Heart left ventricle (tissue), 16 donors: ENCODE measurements around the gene COL23A1. TPM values are rescaled to one million over a fixed set of nuclear protein-coding genes. Genes with fewer than 3 reads are reported as not detected.

Experiments used
- ATAC-seq, 4 donors: fragments of 200-7000 bp; cut with Tn5 transposase; one replicate each; pipeline ENCODE4 v1.9.1; 2020 to 2022; ENCODE audit warnings: moderate library complexity in 4 of 4, mild to moderate bottlenecking in 3 of 4, moderate number of reproducible peaks in 1 of 4
- DNase-seq, 5 donors: peaks; one replicate each; pipeline ENCODE4 v3.0.0-alpha.2; 2020
- H3K27ac ChIP-seq, 12 donors: fragments of 200-600 bp; sonication (generic) in 4 of 12; one replicate each; pipeline versions ENCODE4 v1.5.0 to v1.8.0; 2016 to 2022; ENCODE audit warnings: mild to moderate bottlenecking in 2 of 12
- H3K27me3 ChIP-seq, 9 donors: fragments of 200-600 bp; sonication (generic) in 2 of 9; one replicate each; pipeline versions ENCODE4 v1.5.1 to v1.8.0; 2016 to 2022; ENCODE audit warnings: mild to moderate bottlenecking in 3 of 9
- H3K36me3 ChIP-seq, 9 donors: fragments of 200-600 bp; sonication (generic) in 2 of 9; one replicate each; pipeline versions ENCODE4 v1.5.0 to v1.8.0; 2018 to 2022; ENCODE audit warnings: mild to moderate bottlenecking in 2 of 9
- H3K4me1 ChIP-seq, 12 donors: fragments of 200-600 bp; sonication (generic) in 4 of 12; one replicate each; pipeline versions ENCODE4 v1.5.0 to v1.8.0; 2016 to 2022; ENCODE audit warnings: mild to moderate bottlenecking in 3 of 12
- H3K4me3 ChIP-seq, 12 donors: fragments of 200-600 bp; sonication (generic) in 4 of 12; one replicate each; pipeline versions ENCODE4 v1.5.0 to v1.8.0; 2017 to 2022; ENCODE audit warnings: mild to moderate bottlenecking in 9 of 12, moderate library complexity in 4 of 12
- H3K9me3 ChIP-seq, 12 donors: fragments of 200-600 bp; sonication (generic) in 4 of 12; one replicate each; pipeline versions ENCODE4 v1.5.0 to v1.8.0; 2016 to 2022; ENCODE audit warnings: mild to moderate bottlenecking in 1 of 12
- POLR2A ChIP-seq, 2 donors: fragments of 450-650 bp; IDR thresholded peaks; one replicate each; pipeline ENCODE4 v1.6.1; 2017; ENCODE audit warnings: antibody characterized with exemption in 2 of 2, mild to moderate bottlenecking in 2 of 2, moderate library complexity in 2 of 2
- WGBS, 4 donors: extraction: QIAGEN DNeasy Blood & Tissue Kit in 2 of 4; methylation state at CpG; one replicate each; pipeline versions ENCODE4 v1.1.5 to v1.1.7; 2013 to 2018; 5-methylcytosine and 5-hydroxymethylcytosine counted together
- intact Hi-C, 10 donors: fragments of 100-400 bp; cut with DNase I; formaldehyde crosslinking; loops; one replicate each; pipeline versions ENCODE4 v1.11.1 to v1.14.2; 2022
- polyA plus RNA-seq, 2 donors: library from polyadenylated mRNA; stranded (reverse); fragments of 200-250 nt; gene quantifications; one replicate each; pipeline ENCODE4 v1.2.3, GENCODE V29; 2013
- total RNA-seq, 9 donors: library from RNA; depleted of rRNA in 2 of 9; stranded (reverse); fragments of >200 nt in 2 of 9; fragmentation: NEBNext Ultra II Directional in 3 of 9; extraction: Animal tissue kit (Norgen Biotek cat#: 25700) in 3 of 9; gene quantifications; one replicate each; pipeline versions ENCODE4 v1.1.0 to v1.2.4, GENCODE V29; 2016 to 2023
- TF ChIP-seq, protein P1 (sequence below), 12 donors: fragments of 200-600 bp; sonication (generic) in 4 of 12; IDR thresholded peaks; one replicate each; pipeline versions ENCODE4 v1.5.0 to v1.8.0; 2018 to 2022; ENCODE audit warnings: antibody characterized with exemption in 12 of 12, mild to moderate bottlenecking in 5 of 12
- donor health status: ischemic (EF 13 %, LVEDD 7.1; RV severe dilation, severe dysfunction).
- donor health status: healthy with polysubstance abuse.
- donor health status: DM: no; HTN: yes; CAD: no.
- donor health status: DM: no; HTN: no; CAD: no.
- donor health status: ischemic (EF 25% LVEDD 6.9; RV normal size, moderate dysfunction).
- donor health status: ischemic (EF 25% LVEDD 5.7; RV mildly dilated, moderate dysfunction).
- donor health status: healthy.
- donor health status: DM: yes; HTN: yes; CAD: no.
- donor health status: ischemic (EF 35%, LVEDD 5.7; RV mildly dilated, moderate dysfunction).
- donor health status: nonischemic (EF 11% LVEDD 7.7; RV severe dilation, severe dysfunction).
- donor health status: DM: yes; HTN: yes; CAD: no.
- donor health status: PGD.
- donor health status: ischemic (EF 29% LVEDD 5.4; RV normal size, mild dysfunction).
- donor health status: nonischemic (EF 23%, LVEDD 6.1; RV moderate dilation, normal function).

COL23A1 gene
- total and polyA plus RNA-seq, 11 donors = 6.0 to 33.0 (median 18.8) TPM

DNA sequence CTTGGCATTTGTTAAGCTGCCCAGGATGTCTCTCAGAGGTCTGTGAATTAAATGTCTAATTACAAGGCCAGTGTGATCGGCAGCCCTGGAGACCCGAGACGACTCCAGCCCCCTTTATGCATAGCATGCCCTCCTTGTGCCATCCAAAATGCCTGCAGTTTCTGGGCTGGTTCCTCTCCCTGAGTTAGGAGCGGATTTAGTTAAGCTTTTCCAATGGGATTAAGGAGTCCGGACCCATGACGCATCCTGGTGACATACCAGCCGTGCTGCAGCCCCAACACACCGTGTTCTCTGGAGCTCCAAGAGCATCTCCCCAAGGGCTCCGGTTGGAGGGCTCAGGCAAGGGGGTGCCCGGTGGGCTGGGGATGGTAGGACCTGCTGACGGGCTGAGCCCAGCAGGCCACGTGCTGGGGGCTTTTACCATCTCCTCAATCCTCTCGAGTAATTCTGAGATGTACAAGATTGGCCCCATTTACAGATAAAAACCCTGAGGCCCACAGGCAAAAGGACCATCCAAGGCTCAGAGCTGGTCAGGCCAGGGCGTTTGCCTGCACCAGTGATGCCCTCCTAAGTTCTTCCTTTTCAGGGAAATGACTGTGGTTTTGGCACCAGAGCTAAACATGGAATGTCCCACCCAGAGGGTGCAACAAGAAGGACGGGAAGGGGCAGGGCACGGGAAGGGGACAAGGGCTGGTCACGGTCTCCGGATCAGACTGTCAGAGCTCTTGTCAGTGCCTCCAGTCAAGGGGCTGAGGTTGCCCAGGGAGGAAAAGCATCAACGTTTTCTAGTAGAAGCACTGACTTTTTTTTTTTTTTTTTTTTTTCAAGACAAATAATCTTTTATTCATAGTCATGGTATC, 275.0 kb downstream of the COL23A1 start:
- H3K9me3 ChIP-seq = no peaks in the 10 kb centered on the region
- TF ChIP-seq, protein P1, sequence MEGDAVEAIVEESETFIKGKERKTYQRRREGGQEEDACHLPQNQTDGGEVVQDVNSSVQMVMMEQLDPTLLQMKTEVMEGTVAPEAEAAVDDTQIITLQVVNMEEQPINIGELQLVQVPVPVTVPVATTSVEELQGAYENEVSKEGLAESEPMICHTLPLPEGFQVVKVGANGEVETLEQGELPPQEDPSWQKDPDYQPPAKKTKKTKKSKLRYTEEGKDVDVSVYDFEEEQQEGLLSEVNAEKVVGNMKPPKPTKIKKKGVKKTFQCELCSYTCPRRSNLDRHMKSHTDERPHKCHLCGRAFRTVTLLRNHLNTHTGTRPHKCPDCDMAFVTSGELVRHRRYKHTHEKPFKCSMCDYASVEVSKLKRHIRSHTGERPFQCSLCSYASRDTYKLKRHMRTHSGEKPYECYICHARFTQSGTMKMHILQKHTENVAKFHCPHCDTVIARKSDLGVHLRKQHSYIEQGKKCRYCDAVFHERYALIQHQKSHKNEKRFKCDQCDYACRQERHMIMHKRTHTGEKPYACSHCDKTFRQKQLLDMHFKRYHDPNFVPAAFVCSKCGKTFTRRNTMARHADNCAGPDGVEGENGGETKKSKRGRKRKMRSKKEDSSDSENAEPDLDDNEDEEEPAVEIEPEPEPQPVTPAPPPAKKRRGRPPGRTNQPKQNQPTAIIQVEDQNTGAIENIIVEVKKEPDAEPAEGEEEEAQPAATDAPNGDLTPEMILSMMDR (IDR thresholded peaks at IDR 0.05) = no peak
- no peak for TF ChIP-seq POLR2A (IDR thresholded peaks at IDR 0.05)
- no peaks in the 10 kb centered on the region for H3K4me1 ChIP-seq
- H3K36me3 ChIP-seq = no peaks in the 10 kb centered on the region
- ATAC-seq (no peak), DNase-seq (no peak)
- intact Hi-C loops = no loop called here
- WGBS, 4 donors = 81 to 91% (median 86%) methylated on average over 14 to 19 of the region's 19 CpGs
- H3K4me3 ChIP-seq = no peak overlapping the region
- no peak overlapping the region for H3K27ac ChIP-seq
- no peaks in the 10 kb centered on the region for H3K27me3 ChIP-seq

DNA sequence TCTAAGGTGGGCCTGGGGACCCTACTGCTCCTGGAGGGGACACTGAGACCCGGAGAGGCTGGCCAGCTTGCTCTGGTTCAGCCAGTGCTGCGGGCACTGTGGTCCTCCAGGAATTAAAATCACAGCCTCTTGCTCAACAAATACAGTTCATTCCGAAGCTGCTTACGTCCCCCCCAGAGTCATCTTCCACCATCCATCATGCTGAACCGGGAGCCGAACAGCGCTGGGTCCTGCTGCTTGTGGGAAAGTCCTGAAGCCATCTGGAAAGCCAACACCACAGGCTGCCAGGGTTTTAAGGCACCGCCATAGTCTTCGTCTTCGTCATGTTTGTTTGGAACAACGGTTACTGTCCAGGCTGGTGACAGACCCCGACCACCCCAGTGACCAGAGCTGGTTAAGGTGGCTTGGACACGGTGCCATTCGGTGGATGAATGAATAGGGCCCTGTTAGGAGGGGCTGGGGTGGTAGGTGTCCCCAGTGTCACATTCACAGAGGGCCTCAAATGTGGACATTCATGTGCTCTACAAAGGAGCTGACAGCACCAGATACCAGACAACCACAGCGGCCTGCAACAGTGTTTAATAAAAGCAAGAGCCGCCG, 276.0 kb downstream of the COL23A1 start:
- WGBS, 4 donors = 86 to 96% (median 90%) methylated on average over 17 of the region's 17 CpGs
- no peak for DNase-seq
- intact Hi-C loops = no loop called here

DNA sequence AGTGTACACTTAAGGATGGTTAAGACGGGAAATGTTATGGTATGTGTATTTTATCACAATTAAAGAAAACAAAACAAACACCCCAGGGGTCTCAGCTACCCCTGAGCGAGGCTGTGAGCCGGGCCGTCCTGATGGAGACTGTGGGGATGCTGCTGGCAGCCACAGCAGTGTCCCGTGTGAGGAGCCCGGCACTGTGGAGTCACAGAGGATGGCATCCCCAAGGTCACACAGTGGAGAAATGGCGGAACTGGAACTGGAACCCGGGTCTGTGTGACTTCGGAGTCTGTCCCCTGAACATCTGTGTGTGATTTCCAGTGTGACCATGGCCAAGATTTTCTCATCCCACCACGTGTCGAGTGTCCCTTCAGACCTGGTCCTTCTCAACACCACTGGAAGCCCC, 276.9 kb downstream of the COL23A1 start:
- Histone ChIP-seq H3K27me3 (no peaks in the 10 kb centered on the region), H3K4me1 (no peaks in the 10 kb centered on the region), H3K27ac (peak overlapping the region in 1 of 12 donors; percentile 84), H3K9me3 (no peaks in the 10 kb centered on the region), H3K4me3 (no peak overlapping the region), H3K36me3 (no peaks in the 10 kb centered on the region)
- DNase-seq = no peak
- no peak for TF ChIP-seq POLR2A (IDR thresholded peaks at IDR 0.05)
- TF ChIP-seq, protein P1 (IDR thresholded peaks at IDR 0.05) = no peak
- WGBS, 4 donors = 88 to 94% (median 90%) methylated on average over 11 of the region's 11 CpGs
- intact Hi-C loops = no loop called here
- no peak for ATAC-seq

More for the DNA sequence above, 276.0 kb downstream of the COL23A1 start:
- no peak for ATAC-seq
- TF ChIP-seq POLR2A (IDR thresholded peaks at IDR 0.05) = no peak
- TF ChIP-seq, protein P1 (IDR thresholded peaks at IDR 0.05) = no peak
- no peaks in the 10 kb centered on the region for H3K27me3 ChIP-seq
- H3K4me3 ChIP-seq = no peak overlapping the region
- no peak overlapping the region for H3K27ac ChIP-seq
- no peaks in the 10 kb centered on the region for H3K9me3 ChIP-seq
- H3K36me3 ChIP-seq = no peaks in the 10 kb centered on the region
- H3K4me1 ChIP-seq = no peaks in the 10 kb centered on the region

DNA sequence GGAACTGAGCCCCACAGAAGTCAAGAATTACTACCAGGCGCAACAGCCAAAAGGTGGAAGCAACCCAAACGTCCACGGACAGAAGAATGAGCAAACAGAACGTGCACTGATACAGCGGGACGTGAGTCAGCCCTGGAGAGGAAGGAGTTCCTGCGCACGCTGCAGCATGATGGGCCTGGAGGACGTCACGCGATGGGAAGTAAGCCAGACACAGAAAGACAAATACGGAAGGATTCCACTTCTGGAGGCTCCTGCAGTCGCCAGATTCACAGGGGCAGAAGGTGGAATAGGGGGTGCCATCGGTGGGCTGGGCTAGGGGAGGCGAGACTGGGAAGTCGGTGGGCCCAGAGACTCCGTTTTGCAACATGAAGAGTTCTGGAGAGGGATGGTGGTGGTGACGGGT, 277.3 kb downstream of the COL23A1 start:
- no peaks in the 10 kb centered on the region for H3K27me3 ChIP-seq
- peak in 2 of 4 donors; percentile 32 to 33 for ATAC-seq
- intact Hi-C loops = no loop called here
- H3K36me3 ChIP-seq = no peaks in the 10 kb centered on the region
- no peaks in the 10 kb centered on the region for H3K9me3 ChIP-seq
- H3K4me1 ChIP-seq = no peaks in the 10 kb centered on the region
- DNase-seq = no peak
- 63 to 82% (median 73%) methylated on average over 18 of the region's 18 CpGs for WGBS, 4 donors
- peak overlapping the region in 1 of 12 donors; percentile 84 for H3K27ac ChIP-seq
- no peak overlapping the region for H3K4me3 ChIP-seq
- TF ChIP-seq, protein P1 (IDR thresholded peaks at IDR 0.05) = no peak
- TF ChIP-seq POLR2A (IDR thresholded peaks at IDR 0.05) = no peak
